ENCODE measurements around the gene MAST4. TPM values are rescaled to one million over a fixed set of nuclear protein-coding genes. Genes with fewer than 3 reads are reported as not detected.

The MAST4 gene
- polyA plus RNA-seq, 1 donor (not counting 4 experiments of a cell fraction or from before 2014, with no cell fraction given), result 19.8 TPM

DNA sequence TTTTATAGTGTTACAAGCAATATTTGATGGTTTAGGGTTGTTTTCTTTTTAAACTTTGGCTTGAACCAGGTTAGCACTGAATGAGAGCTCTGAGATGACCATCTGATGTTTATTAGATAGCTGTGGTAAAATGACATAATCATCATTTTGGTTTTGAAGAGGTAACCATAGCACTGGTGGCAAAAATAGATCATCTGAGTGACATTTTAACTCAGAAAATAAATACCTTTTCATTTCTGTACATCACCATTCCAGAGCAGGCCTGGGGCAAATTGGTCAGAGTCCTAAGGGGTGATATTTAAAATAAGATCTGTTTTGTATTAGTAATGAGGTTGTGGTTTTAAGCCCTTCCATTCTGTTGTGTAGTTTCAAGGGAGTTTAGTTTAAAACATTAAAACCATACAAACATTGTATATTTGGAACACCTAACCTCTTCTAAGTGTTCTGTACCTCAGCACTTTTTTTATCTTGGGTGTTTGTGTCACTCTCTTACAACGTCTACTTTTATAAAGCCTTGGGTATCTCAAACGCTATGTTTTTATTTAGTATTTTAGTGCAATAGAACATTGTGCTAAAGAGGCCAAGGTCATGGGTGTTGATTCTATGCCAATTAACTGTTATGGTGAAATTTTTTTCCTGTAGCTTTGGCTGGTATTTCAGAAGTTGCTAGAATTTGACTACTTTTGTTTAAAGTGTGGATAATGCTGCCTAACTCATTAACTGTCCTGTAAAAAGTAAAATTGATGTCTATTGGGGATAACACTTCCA lies 434.3 kb downstream of the MAST4 start:
- Histone ChIP-seq H3K4me2 (ENCODE audit: control insufficient read depth, extremely low read depth, insufficient read depth, low read depth, low read length) (no peak overlapping the region), H3K9ac (ENCODE audit: control insufficient read depth, extremely low read depth, insufficient read depth, low read length) (no peak overlapping the region), H3K36me3 (ENCODE audit: control insufficient read depth in 2 of 2, extremely low read depth in 1 of 2, insufficient read depth in 2 of 2, low read length in 2 of 2) (peaks cover 0 to 9% of the 10 kb centered on the region in 2 experiments), H3K27me3 (ENCODE audit: control insufficient read depth, extremely low read depth, insufficient read depth, low read length) (no peaks in the 10 kb centered on the region), H3K9me1 (ENCODE audit: control insufficient read depth, extremely low read depth, insufficient read depth, low read length) (no peaks in the 10 kb centered on the region), H4K20me1 (ENCODE audit: control insufficient read depth, extremely low read depth, insufficient read depth, low read length) (no peaks in the 10 kb centered on the region), H3K79me2 (ENCODE audit: control insufficient read depth, insufficient read depth, low read length) (peaks cover 84% of the 10 kb centered on the region), H3K27ac (ENCODE audit: control insufficient read depth, insufficient read depth, low read length) (no peak overlapping the region), H3K4me3 (ENCODE audit: control insufficient read depth in 2 of 3, extremely low read depth in 1 of 3, insufficient read depth in 2 of 3, low read depth in 1 of 3, low read length in 3 of 3) (no peak overlapping the region), H3K9me3 (ENCODE audit: control insufficient read depth, low read depth, low read length) (no peaks in the 10 kb centered on the region), H2AFZ (ENCODE audit: control insufficient read depth, low read length) (no peak overlapping the region), H3K4me1 (ENCODE audit: control insufficient read depth, extremely low read depth, insufficient read depth, low read length) (peaks cover 24% of the 10 kb centered on the region)
- FAIRE-seq (no peak), DNase-seq (ENCODE audit: low read depth, low spot score) (no peak)
- TF ChIP-seq, protein P1, sequence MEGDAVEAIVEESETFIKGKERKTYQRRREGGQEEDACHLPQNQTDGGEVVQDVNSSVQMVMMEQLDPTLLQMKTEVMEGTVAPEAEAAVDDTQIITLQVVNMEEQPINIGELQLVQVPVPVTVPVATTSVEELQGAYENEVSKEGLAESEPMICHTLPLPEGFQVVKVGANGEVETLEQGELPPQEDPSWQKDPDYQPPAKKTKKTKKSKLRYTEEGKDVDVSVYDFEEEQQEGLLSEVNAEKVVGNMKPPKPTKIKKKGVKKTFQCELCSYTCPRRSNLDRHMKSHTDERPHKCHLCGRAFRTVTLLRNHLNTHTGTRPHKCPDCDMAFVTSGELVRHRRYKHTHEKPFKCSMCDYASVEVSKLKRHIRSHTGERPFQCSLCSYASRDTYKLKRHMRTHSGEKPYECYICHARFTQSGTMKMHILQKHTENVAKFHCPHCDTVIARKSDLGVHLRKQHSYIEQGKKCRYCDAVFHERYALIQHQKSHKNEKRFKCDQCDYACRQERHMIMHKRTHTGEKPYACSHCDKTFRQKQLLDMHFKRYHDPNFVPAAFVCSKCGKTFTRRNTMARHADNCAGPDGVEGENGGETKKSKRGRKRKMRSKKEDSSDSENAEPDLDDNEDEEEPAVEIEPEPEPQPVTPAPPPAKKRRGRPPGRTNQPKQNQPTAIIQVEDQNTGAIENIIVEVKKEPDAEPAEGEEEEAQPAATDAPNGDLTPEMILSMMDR (optimal IDR thresholded peaks at IDR 0.05 in 1 of 3, IDR thresholded peaks at IDR 0.05 in 1 of 3, conservative IDR thresholded peaks at IDR 0.05 in 1 of 3; ENCODE audit: extremely low read depth in 1 of 3, insufficient read depth in 2 of 3, low read length in 3 of 3), result no peak
- TF ChIP-seq EZH2 (IDR thresholded peaks at IDR 0.05; ENCODE audit: low read length), result no peak
- dilution Hi-C loops (cut with MboI; ENCODE audit: extremely low pct_ligation_motif_present, low sequenced_read_pairs), result no loop called here

DNA sequence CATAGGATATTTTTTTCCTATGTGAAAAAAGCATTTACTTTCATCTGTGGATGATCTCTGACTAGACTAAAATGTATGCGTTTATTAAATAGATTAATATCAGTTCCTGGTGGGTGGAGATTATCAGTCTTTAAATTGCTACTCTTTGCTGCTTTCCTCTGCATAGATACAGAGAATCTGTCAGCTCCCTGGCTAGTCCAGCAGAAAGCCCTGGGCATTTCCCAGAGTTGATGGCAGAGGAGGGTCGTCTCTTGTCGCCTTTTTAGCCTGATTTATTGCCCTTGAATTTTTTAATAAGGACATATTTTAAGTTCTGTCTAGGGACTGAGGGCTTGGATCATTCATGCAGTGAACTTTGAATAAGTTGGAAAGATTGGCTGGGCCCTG lies 434.9 kb downstream of the MAST4 start:
- dilution Hi-C loops (cut with MboI; ENCODE audit: extremely low pct_ligation_motif_present, low sequenced_read_pairs), result no loop called here
- peaks cover 24% of the 10 kb centered on the region for H3K4me1 ChIP-seq (ENCODE audit: control insufficient read depth, extremely low read depth, insufficient read depth, low read length)
- H3K9me1 ChIP-seq (ENCODE audit: control insufficient read depth, extremely low read depth, insufficient read depth, low read length), result no peaks in the 10 kb centered on the region
- no peaks in the 10 kb centered on the region for H4K20me1 ChIP-seq (ENCODE audit: control insufficient read depth, extremely low read depth, insufficient read depth, low read length)
- no peak overlapping the region for H3K4me2 ChIP-seq (ENCODE audit: control insufficient read depth, extremely low read depth, insufficient read depth, low read depth, low read length)
- H3K9me3 ChIP-seq (ENCODE audit: control insufficient read depth, low read depth, low read length), result no peaks in the 10 kb centered on the region
- H3K27ac ChIP-seq (ENCODE audit: control insufficient read depth, insufficient read depth, low read length), result no peak overlapping the region
- H3K27me3 ChIP-seq (ENCODE audit: control insufficient read depth, extremely low read depth, insufficient read depth, low read length), result no peaks in the 10 kb centered on the region
- no peak overlapping the region for H3K9ac ChIP-seq (ENCODE audit: control insufficient read depth, extremely low read depth, insufficient read depth, low read length)
- peaks cover 0 to 11% of the 10 kb centered on the region in 2 experiments for H3K36me3 ChIP-seq (ENCODE audit: control insufficient read depth in 2 of 2, extremely low read depth in 1 of 2, insufficient read depth in 2 of 2, low read length in 2 of 2)
- no peak overlapping the region for H2AFZ ChIP-seq (ENCODE audit: control insufficient read depth, low read length)
- DNase-seq (ENCODE audit: low read depth, low spot score), result no peak
- no peak for TF ChIP-seq EZH2 (IDR thresholded peaks at IDR 0.05; ENCODE audit: low read length)
- TF ChIP-seq, protein P1 (optimal IDR thresholded peaks at IDR 0.05 in 1 of 3, IDR thresholded peaks at IDR 0.05 in 1 of 3, conservative IDR thresholded peaks at IDR 0.05 in 1 of 3; ENCODE audit: extremely low read depth in 1 of 3, insufficient read depth in 2 of 3, low read length in 3 of 3), result no peak
- H3K79me2 ChIP-seq (ENCODE audit: control insufficient read depth, insufficient read depth, low read length), result peaks cover 85% of the 10 kb centered on the region
- FAIRE-seq, result no peak
- H3K4me3 ChIP-seq (ENCODE audit: control insufficient read depth in 2 of 3, extremely low read depth in 1 of 3, insufficient read depth in 2 of 3, low read depth in 1 of 3, low read length in 3 of 3), result no peak overlapping the region

All from keratinocyte (primary cell).